ENCODE data around the gene SLC41A1. TPM values are rescaled to one million over a fixed set of nuclear protein-coding genes. Genes with fewer than 3 reads are reported as not detected.

SLC41A1 gene
- total RNA-seq, 1 donor from 2014 or later, result 16.8 TPM

DNA sequence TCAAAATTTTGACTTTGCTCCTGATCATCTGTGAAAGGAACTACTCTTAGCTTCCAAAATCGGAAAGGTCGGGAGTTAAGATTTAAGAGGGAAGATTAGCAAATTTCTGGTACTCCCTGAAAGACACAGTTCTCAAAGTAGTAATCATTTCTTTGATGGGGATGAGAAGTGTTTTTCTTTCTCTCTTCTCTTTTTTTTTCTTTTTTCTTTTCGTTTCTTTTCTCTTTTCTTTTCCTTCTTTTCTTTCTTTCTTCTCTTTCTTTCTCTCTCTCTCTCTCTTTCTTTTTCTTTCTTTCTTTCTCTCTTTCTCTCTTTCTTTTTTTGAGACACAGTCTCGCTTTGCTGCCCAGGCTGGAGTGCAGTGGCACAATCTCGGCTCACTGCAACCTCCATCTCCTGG, 32.7 kb downstream of the SLC41A1 start:
- no peak for DNase-seq (ENCODE audit: low spot score, unreplicated experiment)
- no peak overlapping the region for H3K4me3 Mint-ChIP-seq (ENCODE audit: low read depth)
- TF ChIP-seq, protein P1, sequence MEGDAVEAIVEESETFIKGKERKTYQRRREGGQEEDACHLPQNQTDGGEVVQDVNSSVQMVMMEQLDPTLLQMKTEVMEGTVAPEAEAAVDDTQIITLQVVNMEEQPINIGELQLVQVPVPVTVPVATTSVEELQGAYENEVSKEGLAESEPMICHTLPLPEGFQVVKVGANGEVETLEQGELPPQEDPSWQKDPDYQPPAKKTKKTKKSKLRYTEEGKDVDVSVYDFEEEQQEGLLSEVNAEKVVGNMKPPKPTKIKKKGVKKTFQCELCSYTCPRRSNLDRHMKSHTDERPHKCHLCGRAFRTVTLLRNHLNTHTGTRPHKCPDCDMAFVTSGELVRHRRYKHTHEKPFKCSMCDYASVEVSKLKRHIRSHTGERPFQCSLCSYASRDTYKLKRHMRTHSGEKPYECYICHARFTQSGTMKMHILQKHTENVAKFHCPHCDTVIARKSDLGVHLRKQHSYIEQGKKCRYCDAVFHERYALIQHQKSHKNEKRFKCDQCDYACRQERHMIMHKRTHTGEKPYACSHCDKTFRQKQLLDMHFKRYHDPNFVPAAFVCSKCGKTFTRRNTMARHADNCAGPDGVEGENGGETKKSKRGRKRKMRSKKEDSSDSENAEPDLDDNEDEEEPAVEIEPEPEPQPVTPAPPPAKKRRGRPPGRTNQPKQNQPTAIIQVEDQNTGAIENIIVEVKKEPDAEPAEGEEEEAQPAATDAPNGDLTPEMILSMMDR (IDR thresholded peaks at IDR 0.05; ENCODE audit: unreplicated experiment), result no peak
- peaks cover 12% of the 10 kb centered on the region for H3K27me3 Mint-ChIP-seq
- H3K4me1 Mint-ChIP-seq (ENCODE audit: low read depth), result peaks cover 2% of the 10 kb centered on the region
- no peaks in the 10 kb centered on the region for H3K9me3 Mint-ChIP-seq (ENCODE audit: low read depth)
- H3K27ac Mint-ChIP-seq, result no peak overlapping the region
- H3K36me3 Mint-ChIP-seq (ENCODE audit: insufficient read depth), result no peaks in the 10 kb centered on the region

DNA sequence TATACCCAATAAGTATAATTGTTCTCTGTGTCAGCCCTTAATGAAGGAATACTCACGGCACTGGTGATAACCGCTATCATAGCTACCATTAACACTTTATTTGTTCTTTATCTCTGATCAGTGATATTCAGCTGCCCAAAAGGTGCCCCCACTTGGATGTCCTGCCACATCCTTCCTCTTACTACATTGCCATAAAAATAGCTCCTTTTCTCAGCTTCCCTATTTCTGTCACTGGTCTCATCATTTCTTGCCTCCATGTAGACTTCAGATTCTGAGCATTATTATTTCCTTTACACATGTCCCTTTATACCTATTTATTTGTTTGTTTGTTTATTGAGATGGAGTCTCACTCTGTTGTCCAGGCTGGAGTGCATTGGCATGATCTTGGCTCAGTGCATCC, 35.0 kb downstream of the SLC41A1 start:
- Mint-ChIP-seq H3K9me3 (ENCODE audit: low read depth) (no peaks in the 10 kb centered on the region), H3K27me3 (peaks cover 30% of the 10 kb centered on the region), H3K4me1 (ENCODE audit: low read depth) (peaks cover 6% of the 10 kb centered on the region), H3K27ac (no peak overlapping the region), H3K36me3 (ENCODE audit: insufficient read depth) (no peaks in the 10 kb centered on the region), H3K4me3 (ENCODE audit: low read depth) (no peak overlapping the region)
- DNase-seq (ENCODE audit: low spot score, unreplicated experiment), result no peak
- TF ChIP-seq, protein P1 (IDR thresholded peaks at IDR 0.05; ENCODE audit: unreplicated experiment), result no peak

DNA sequence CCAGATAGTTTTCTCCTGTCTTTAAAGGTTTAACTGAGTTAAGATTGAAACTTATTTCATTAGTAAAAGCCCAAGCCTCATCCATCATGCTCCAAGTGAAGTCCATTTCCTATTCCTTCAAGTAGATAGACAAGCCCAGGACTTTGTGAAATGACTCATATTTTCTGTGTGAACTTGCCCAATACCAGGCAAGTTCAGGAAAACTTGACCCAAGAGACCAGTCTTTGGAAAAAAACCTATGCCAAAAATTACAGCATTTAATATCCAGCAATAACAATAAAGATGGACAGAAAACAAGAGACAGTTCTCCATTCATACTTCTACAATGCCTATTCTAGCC, 37.3 kb downstream of the SLC41A1 start:
- DNase-seq (ENCODE audit: low spot score, unreplicated experiment), result no peak

DNA sequence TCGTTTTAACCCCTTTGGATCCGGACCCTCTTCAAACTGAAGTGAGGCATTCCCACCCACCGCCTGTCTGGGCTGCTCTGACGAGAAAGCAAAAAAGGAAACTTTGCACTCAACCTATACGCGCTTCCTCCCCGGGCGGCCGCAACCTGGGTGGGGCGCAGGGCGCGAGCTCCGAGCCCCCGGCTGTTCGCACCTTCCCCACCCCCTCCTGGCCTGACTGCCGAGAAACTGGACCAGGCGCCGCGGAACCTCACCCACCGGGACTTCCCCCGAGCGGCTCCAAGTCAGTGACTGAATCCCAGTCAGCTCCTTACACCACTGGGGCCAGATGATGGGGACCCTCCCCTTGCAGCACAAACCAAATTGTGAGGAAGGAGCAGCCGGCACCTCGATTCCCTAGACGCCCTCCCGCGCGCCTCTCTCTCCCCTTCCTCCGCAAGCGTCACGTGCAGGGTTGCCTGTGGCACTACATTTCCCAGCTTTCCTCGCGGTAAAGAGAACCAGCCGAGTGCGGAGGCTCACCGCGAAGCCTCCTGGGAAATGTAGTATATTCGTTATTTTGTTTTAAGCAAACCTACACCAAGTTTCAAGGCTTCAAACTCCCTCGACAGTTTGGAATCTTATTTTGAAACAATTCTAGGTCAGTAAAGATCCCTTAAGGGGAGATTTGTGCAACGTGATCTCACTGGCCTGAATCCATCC, 37.8 kb downstream of the SLC41A1 start, which contains the start of gene RAB29:
TSS of gene RAB29 (minus strand) at position 468 of the 702 bp plus-strand sequence. CDS start 526 bp downstream, outside the sequence.
- Mint-ChIP-seq H3K36me3 (ENCODE audit: insufficient read depth) (no peaks in the 10 kb centered on the region), H3K9me3 (ENCODE audit: low read depth) (no peaks in the 10 kb centered on the region), H3K27me3 (peaks cover 37% of the 10 kb centered on the region), H3K4me1 (ENCODE audit: low read depth) (peaks cover 10% of the 10 kb centered on the region), H3K4me3 (ENCODE audit: low read depth) (peak within 1 kb of the TSS; percentile 82), H3K27ac (peak within 1 kb of the TSS; percentile 31)
- TF ChIP-seq, protein P1 (IDR thresholded peaks at IDR 0.05; ENCODE audit: unreplicated experiment), result no peak
- peak; percentile 51 for DNase-seq (ENCODE audit: low spot score, unreplicated experiment)

More for the DNA sequence above, 37.3 kb downstream of the SLC41A1 start:
- H3K36me3 Mint-ChIP-seq (ENCODE audit: insufficient read depth), result no peaks in the 10 kb centered on the region
- TF ChIP-seq, protein P1 (IDR thresholded peaks at IDR 0.05; ENCODE audit: unreplicated experiment), result no peak
- H3K9me3 Mint-ChIP-seq (ENCODE audit: low read depth), result no peaks in the 10 kb centered on the region
- peaks cover 7% of the 10 kb centered on the region for H3K4me1 Mint-ChIP-seq (ENCODE audit: low read depth)
- H3K27ac Mint-ChIP-seq, result peak overlapping the region; percentile 31
- peaks cover 37% of the 10 kb centered on the region for H3K27me3 Mint-ChIP-seq
- H3K4me3 Mint-ChIP-seq (ENCODE audit: low read depth), result peak overlapping the region; percentile 82

DNA sequence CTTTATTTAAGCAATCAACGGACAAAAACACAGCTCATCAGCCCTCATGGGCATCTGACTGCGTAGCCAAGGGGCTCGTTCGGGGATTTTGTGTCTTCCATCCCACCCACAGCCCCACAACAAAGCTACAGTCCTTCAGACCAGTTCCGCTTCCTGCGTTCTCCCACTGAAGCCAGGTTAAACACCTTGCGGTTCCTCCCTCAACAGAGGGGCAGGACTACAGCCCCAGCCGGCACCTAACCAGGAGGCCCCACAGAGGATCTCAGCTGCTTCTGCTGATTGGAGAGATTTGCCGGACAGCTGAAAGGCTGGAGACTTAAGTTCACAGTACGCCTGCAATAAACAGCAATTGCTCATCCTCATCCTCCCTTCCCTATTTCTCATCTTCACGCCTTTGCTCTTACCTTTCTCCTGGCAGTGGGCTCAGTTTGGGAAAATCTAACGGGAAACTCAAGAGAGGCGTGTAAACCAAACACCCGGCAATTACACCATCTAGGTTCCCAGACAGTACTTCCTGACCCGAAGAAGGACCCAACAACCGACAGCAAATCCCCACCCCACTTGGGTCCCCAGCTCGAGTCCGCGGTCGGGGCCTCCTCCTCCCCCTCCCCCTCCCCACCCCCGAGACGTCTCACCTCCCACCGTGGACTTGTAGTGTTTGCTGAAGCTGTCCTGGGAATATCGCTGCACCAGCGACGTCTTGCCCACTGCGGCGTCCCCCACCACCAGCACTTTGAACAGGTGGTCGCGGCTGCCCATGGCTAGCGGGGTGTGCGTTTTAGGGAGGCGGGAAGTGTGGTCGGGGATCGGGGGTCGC, 38.6 kb downstream of the SLC41A1 start:
- DNase-seq (ENCODE audit: low spot score, unreplicated experiment), result no peak
- H3K36me3 Mint-ChIP-seq (ENCODE audit: insufficient read depth), result no peaks in the 10 kb centered on the region
- peaks cover 10% of the 10 kb centered on the region for H3K4me1 Mint-ChIP-seq (ENCODE audit: low read depth)
- peaks cover 37% of the 10 kb centered on the region for H3K27me3 Mint-ChIP-seq
- no peak overlapping the region for H3K27ac Mint-ChIP-seq
- H3K4me3 Mint-ChIP-seq (ENCODE audit: low read depth), result peak overlapping the region; percentile 82
- TF ChIP-seq, protein P1 (IDR thresholded peaks at IDR 0.05; ENCODE audit: unreplicated experiment), result no peak
- H3K9me3 Mint-ChIP-seq (ENCODE audit: low read depth), result no peaks in the 10 kb centered on the region

All from progenitor cell of endocrine pancreas (in vitro differentiated cells).